Glomerular endothelial cell (primary cell): ENCODE data around the gene PCDHAC2. TPM values are rescaled to one million over a fixed set of nuclear protein-coding genes. Genes with fewer than 3 reads are reported as not detected.

Experiments
- DNase-seq: peaks from one replicate; pipeline ENCODE4 v3.0.0-alpha.2; 2011; ENCODE audit warnings: low read depth, low spot score; ENCODE audit errors: extremely low read depth
- total RNA-seq: library from RNA; depleted of rRNA; stranded (reverse); fragments of >200 nt; gene quantifications from 2 replicates; pipeline ENCODE4 v1.2.3, GENCODE V29; 2015

The PCDHAC2 gene
- total RNA-seq, 1 donor from 2014 or later = not detected

GRCh38 chr5:140988100-140988499, 21.8 kb downstream of the PCDHAC2 start:
- DNase-seq = no peak

GRCh38 chr5:140988608-140989007, 22.3 kb downstream of the PCDHAC2 start:
- no peak for DNase-seq

GRCh38 chr5:140989254-140990020, 23.2 kb downstream of the PCDHAC2 start:
- DNase-seq = no peak

GRCh38 chr5:140992828-140993227, 26.6 kb downstream of the PCDHAC2 start:
- no peak for DNase-seq

GRCh38 chr5:140996060-140996459, 29.8 kb downstream of the PCDHAC2 start:
- DNase-seq = no peak

- DNase-seq = no peak
Observed at GRCh38 chr5:140998921-140999410, 32.7 kb downstream of the PCDHAC2 start.

- DNase-seq = no peak
Observed at GRCh38 chr5:141001446-141001843, 35.2 kb downstream of the PCDHAC2 start.

GRCh38 chr5:141001844-141002604, 35.7 kb downstream of the PCDHAC2 start:
- DNase-seq = no peak

- DNase-seq = no peak
Observed at GRCh38 chr5:141002605-141002965, 36.3 kb downstream of the PCDHAC2 start.

- no peak for DNase-seq
Observed at GRCh38 chr5:141003031-141003430, 36.8 kb downstream of the PCDHAC2 start.

- DNase-seq = no peak
Observed at GRCh38 chr5:141003791-141004611, 37.7 kb downstream of the PCDHAC2 start.

GRCh38 chr5:141007791-141008190, 41.5 kb downstream of the PCDHAC2 start:
- no peak for DNase-seq

- DNase-seq = no peak
Observed at GRCh38 chr5:141010047-141010793, 43.9 kb downstream of the PCDHAC2 start.

- DNase-seq = no peak
Observed at GRCh38 chr5:141017943-141018342, 51.7 kb downstream of the PCDHAC2 start.

Other genes with a start within 250 kb of the PCDHAC2 start
- 0.06 TPM in 1 of 2 replicates, not detected in the other for gene PCDHA1, start 180.3 kb upstream of the PCDHAC2 start, total RNA-seq
- gene PCDHA2, start 171.6 kb upstream of the PCDHAC2 start, total RNA-seq = 0.15 TPM in 1 of 2 replicates, not detected in the other
- gene PCDHA3, start 165.4 kb upstream of the PCDHAC2 start, total RNA-seq = 0.05 and 0.35 TPM in 2 replicates
- 0.29 TPM in 1 of 2 replicates, not detected in the other for gene PCDHA4, start 159.4 kb upstream of the PCDHAC2 start, total RNA-seq
- gene PCDHA5, start 144.9 kb upstream of the PCDHAC2 start, total RNA-seq = 0.18 TPM in 1 of 2 replicates, not detected in the other
- gene PCDHA6, start 138.5 kb upstream of the PCDHAC2 start, total RNA-seq = 0.23 and 0.58 TPM in 2 replicates
- 0.05 and 0.64 TPM in 2 replicates for gene PCDHA7, start 132.2 kb upstream of the PCDHAC2 start, total RNA-seq
- 0.18 TPM in 1 of 2 replicates, not detected in the other for gene PCDHA8, start 125.3 kb upstream of the PCDHAC2 start, total RNA-seq
- 0.06 and 0.19 TPM in 2 replicates for gene PCDHA9, start 118.1 kb upstream of the PCDHAC2 start, total RNA-seq
- under 0.01 and 0.47 TPM in 2 replicates for gene PCDHA10, start 110.6 kb upstream of the PCDHAC2 start, total RNA-seq
- 0.23 TPM in 1 of 2 replicates, not detected in the other for gene PCDHA11, start 97.5 kb upstream of the PCDHAC2 start, total RNA-seq
- not detected in 2 replicates for gene PCDHA12, start 91.2 kb upstream of the PCDHAC2 start, total RNA-seq
- 0.10 and 0.12 TPM in 2 replicates for gene PCDHA13, start 84.4 kb upstream of the PCDHAC2 start, total RNA-seq
- gene PCDHAC1, start 40.2 kb upstream of the PCDHAC2 start, total RNA-seq = 0.06 TPM in 1 of 2 replicates, not detected in the other
- not detected in 2 replicates for gene PCDHB1, start 84.9 kb downstream of the PCDHAC2 start, total RNA-seq
- 0.12 and 0.15 TPM in 2 replicates for gene PCDHB2, start 128.1 kb downstream of the PCDHAC2 start, total RNA-seq
- gene PCDHB3, start 134.0 kb downstream of the PCDHAC2 start, total RNA-seq = 0.23 and 0.58 TPM in 2 replicates
- 0.10 and 0.53 TPM in 2 replicates for gene PCDHB4, start 155.3 kb downstream of the PCDHAC2 start, total RNA-seq
- 2.5 and 4.1 TPM in 2 replicates for gene PCDHB5, start 168.7 kb downstream of the PCDHAC2 start, total RNA-seq
- gene PCDHB6, start 183.6 kb downstream of the PCDHAC2 start, total RNA-seq = 0.05 and 0.06 TPM in 2 replicates
- 1.6 and 2.4 TPM in 2 replicates for gene PCDHB7, start 206.2 kb downstream of the PCDHAC2 start, total RNA-seq
- 0.34 and 0.88 TPM in 2 replicates for gene PCDHB8, start 211.3 kb downstream of the PCDHAC2 start, total RNA-seq
- gene PCDHB16, start 215.9 kb downstream of the PCDHAC2 start, total RNA-seq = 0.05 and 1.1 TPM in 2 replicates
- 0.15 and 0.41 TPM in 2 replicates for gene PCDHB9, start 220.7 kb downstream of the PCDHAC2 start, total RNA-seq
- 1.1 and 1.3 TPM in 2 replicates for gene PCDHB10, start 225.9 kb downstream of the PCDHAC2 start, total RNA-seq
- 0.58 and 1.5 TPM in 2 replicates for gene PCDHB11, start 233.2 kb downstream of the PCDHAC2 start, total RNA-seq
- 0.19 and 0.58 TPM in 2 replicates for gene PCDHB12, start 242.2 kb downstream of the PCDHAC2 start, total RNA-seq
- gene PCDHB13, start 247.4 kb downstream of the PCDHAC2 start, total RNA-seq = 1.8 and 3.0 TPM in 2 replicates